H9 (cell line): ENCODE data around the gene TUBB2B. TPM values are rescaled to one million over a fixed set of nuclear protein-coding genes. Genes with fewer than 3 reads are reported as not detected.

Experiments used
- DNase-seq: peaks from one replicate; pipeline ENCODE4 v3.0.0-alpha.2; 2017
- H2AFZ ChIP-seq: one replicate; pipeline ENCODE4 v1.6.1; 2013; ENCODE audit warnings: mild to moderate bottlenecking, low read length, control low read depth, moderate library complexity
- H2AK5ac ChIP-seq: 2 replicates; pipeline ENCODE4 v1.6.1; 2013; ENCODE audit warnings: low read length, control low read depth, mixed read lengths; ENCODE audit not compliant: insufficient read length
- H2BK120ac ChIP-seq: one replicate; pipeline ENCODE4 v1.6.1; 2013; ENCODE audit warnings: low read depth, mild to moderate bottlenecking, low read length, control low read depth, inconsistent platforms; ENCODE audit not compliant: poor library complexity, severe bottlenecking
- H2BK12ac ChIP-seq: 2 replicates; pipeline ENCODE4 v1.6.1; 2013; ENCODE audit warnings: low read length, control low read depth, mixed read lengths, low read depth; ENCODE audit not compliant: insufficient read length
- H2BK15ac ChIP-seq: 2 replicates; pipeline ENCODE4 v1.6.1; 2013; ENCODE audit warnings: low read depth, low read length, control low read depth
- H2BK20ac ChIP-seq: one replicate; pipeline ENCODE4 v1.6.1; 2013; ENCODE audit warnings: low read depth, mild to moderate bottlenecking, low read length, control low read depth, inconsistent platforms; ENCODE audit not compliant: poor library complexity, severe bottlenecking
- H2BK5ac ChIP-seq: 2 replicates; pipeline ENCODE4 v1.6.1; 2013; ENCODE audit warnings: low read length, control low read depth, mixed read lengths; ENCODE audit not compliant: insufficient read length
- H3K14ac ChIP-seq: 2 replicates; pipeline ENCODE4 v1.6.1; 2013; ENCODE audit warnings: low read length, control low read depth; ENCODE audit not compliant: insufficient read depth
- H3K18ac ChIP-seq: 2 replicates; pipeline ENCODE4 v1.6.1; 2013; ENCODE audit warnings: low read depth, mild to moderate bottlenecking, mixed read lengths, low read length, control low read depth; ENCODE audit not compliant: insufficient read length
- H3K23ac ChIP-seq: 2 replicates; pipeline ENCODE4 v1.6.1; 2013; ENCODE audit warnings: low read length, control low read depth, mixed read lengths, low read depth; ENCODE audit not compliant: insufficient read length
- H3K23me2 ChIP-seq: 2 replicates; pipeline ENCODE4 v1.6.1; 2013; ENCODE audit warnings: low read depth, mild to moderate bottlenecking, mixed read lengths, low read length, control low read depth; ENCODE audit not compliant: insufficient read length, poor library complexity, severe bottlenecking
- H3K27ac ChIP-seq: 2 replicates; pipeline ENCODE4 v1.5.1; 2013; ENCODE audit warnings: low read length, control low read depth, mixed read lengths, low read depth; ENCODE audit not compliant: insufficient read length
- H3K27me3 ChIP-seq: 2 replicates; pipeline ENCODE4 v1.6.1; 2013; ENCODE audit warnings: low read length, control low read depth, inconsistent platforms; ENCODE audit not compliant: insufficient read depth
- H3K4ac ChIP-seq: 2 replicates; pipeline ENCODE4 v1.6.1; 2013; ENCODE audit warnings: low read depth, mild to moderate bottlenecking, control low read depth, inconsistent platforms, low read length, moderate library complexity
- H3K4me1 ChIP-seq: 2 replicates; pipeline ENCODE4 v1.6.1; 2013; ENCODE audit warnings: low read length, control low read depth, inconsistent platforms; ENCODE audit not compliant: insufficient read depth
- H3K4me2 ChIP-seq: 2 replicates; pipeline ENCODE4 v1.6.1; 2013; ENCODE audit warnings: low read length, control low read depth, mixed read lengths; ENCODE audit not compliant: insufficient read length, insufficient read depth
- H3K56ac ChIP-seq: 2 replicates; pipeline ENCODE4 v1.6.1; 2013; ENCODE audit warnings: low read depth, mild to moderate bottlenecking, mixed read lengths, low read length, control low read depth; ENCODE audit not compliant: insufficient read length
- H3K79me1 ChIP-seq: 2 replicates; pipeline ENCODE4 v1.6.1; 2013; ENCODE audit warnings: low read depth, mild to moderate bottlenecking, moderate library complexity, low read length, control low read depth, inconsistent platforms; ENCODE audit not compliant: insufficient read depth, poor library complexity, severe bottlenecking
- H3K79me2 ChIP-seq: 2 replicates; pipeline ENCODE4 v1.6.1; 2013; ENCODE audit warnings: low read length, control low read depth, inconsistent platforms; ENCODE audit not compliant: insufficient read depth
- H3K9ac ChIP-seq: 2 replicates; pipeline ENCODE4 v1.6.1; 2013; ENCODE audit warnings: low read length, control low read depth, mixed read lengths; ENCODE audit not compliant: insufficient read length; ENCODE audit errors: extremely low read depth
- H3K9me3 ChIP-seq: one replicate; pipeline ENCODE4 v1.6.1; 2013; ENCODE audit warnings: low read depth, low read length, inconsistent platforms; ENCODE audit not compliant: control insufficient read depth
- H3T11ph ChIP-seq: one replicate; pipeline ENCODE4 v1.6.1; 2013; ENCODE audit warnings: mild to moderate bottlenecking, low read length, control low read depth, inconsistent platforms
- H4K20me1 ChIP-seq: one replicate; pipeline ENCODE4 v1.6.1; 2013; ENCODE audit not compliant: control insufficient read depth, insufficient read length, insufficient read depth
- H4K5ac ChIP-seq: 2 replicates; pipeline ENCODE4 v1.6.1; 2013; ENCODE audit warnings: low read depth, mild to moderate bottlenecking, mixed read lengths, low read length, control low read depth; ENCODE audit not compliant: insufficient read length
- H4K8ac ChIP-seq: replicated peaks from 2 replicates; pipeline ENCODE4 v1.6.1; 2013; ENCODE audit warnings: low read length, control low read depth, mixed read lengths, low read depth; ENCODE audit not compliant: insufficient read length
- H4K91ac ChIP-seq: 2 replicates; pipeline ENCODE4 v1.6.1; 2013; ENCODE audit warnings: low read depth, mild to moderate bottlenecking, moderate library complexity, mixed read lengths, low read length, control low read depth; ENCODE audit not compliant: insufficient read length
- H3K27ac Mint-ChIP-seq, 3 experiments: 2 replicates in 2 of 3; 3 replicates in 1 of 3; pipeline ENCODE4 v1.8.0; 2020 to 2021; ENCODE audit warnings: mixed read lengths in 3 of 3, mild to moderate bottlenecking in 1 of 3, moderate library complexity in 1 of 3
- H3K27me3 Mint-ChIP-seq: 2 replicates; pipeline ENCODE4 v1.8.0; 2021; ENCODE audit warnings: low read depth, mild to moderate bottlenecking, moderate library complexity, mixed read lengths
- H3K36me3 Mint-ChIP-seq, 3 experiments: 2 replicates in 2 of 3; 3 replicates in 1 of 3; pipeline ENCODE4 v1.8.0; 2020 to 2021; ENCODE audit warnings: low read depth in 3 of 3, mixed read lengths in 3 of 3; ENCODE audit not compliant: insufficient read depth in 1 of 3
- H3K4me1 Mint-ChIP-seq, 2 experiments: 2 replicates each; pipeline ENCODE4 v1.8.0; 2020; ENCODE audit warnings: mixed read lengths in 2 of 2
- H3K4me3 Mint-ChIP-seq, 2 experiments: 2 replicates in 1 of 2; 3 replicates in 1 of 2; pipeline ENCODE4 v1.8.0; 2020 to 2021; ENCODE audit warnings: mild to moderate bottlenecking in 2 of 2, mixed read lengths in 2 of 2, moderate library complexity in 1 of 2
- H3K9me3 Mint-ChIP-seq, 2 experiments: 2 replicates in 1 of 2; 3 replicates in 1 of 2; pipeline ENCODE4 v1.8.0; 2020; ENCODE audit warnings: mild to moderate bottlenecking in 2 of 2, mixed read lengths in 2 of 2, moderate library complexity in 1 of 2
- WGBS: extraction: QIAGEN DNeasy Blood & Tissue Kit; methylation state at CpG from one replicate; pipeline ENCODE4 v1.1.7; 2013; ENCODE audit warnings: missing lambda C conversion rate, low lambda C conversion rate, mixed read lengths; ENCODE audit not compliant: insufficient read length; ENCODE audit errors: extremely low coverage; 5-methylcytosine and 5-hydroxymethylcytosine counted together
- total RNA-seq: library from RNA; stranded (reverse); gene quantifications from 2 replicates; pipeline ENCODE4 v1.2.1, GENCODE V29; 2021
- TF ChIP-seq, protein P1 (sequence below): fragments of 200-600 bp; sonication (generic); conservative IDR thresholded peaks from 3 replicates; pipeline ENCODE4 v1.8.0; 2021; ENCODE audit warnings: antibody characterized with exemption, mild to moderate bottlenecking

TUBB2B gene
- total RNA-seq, 1 experiment from 2014 or later, result 320 TPM

DNA sequence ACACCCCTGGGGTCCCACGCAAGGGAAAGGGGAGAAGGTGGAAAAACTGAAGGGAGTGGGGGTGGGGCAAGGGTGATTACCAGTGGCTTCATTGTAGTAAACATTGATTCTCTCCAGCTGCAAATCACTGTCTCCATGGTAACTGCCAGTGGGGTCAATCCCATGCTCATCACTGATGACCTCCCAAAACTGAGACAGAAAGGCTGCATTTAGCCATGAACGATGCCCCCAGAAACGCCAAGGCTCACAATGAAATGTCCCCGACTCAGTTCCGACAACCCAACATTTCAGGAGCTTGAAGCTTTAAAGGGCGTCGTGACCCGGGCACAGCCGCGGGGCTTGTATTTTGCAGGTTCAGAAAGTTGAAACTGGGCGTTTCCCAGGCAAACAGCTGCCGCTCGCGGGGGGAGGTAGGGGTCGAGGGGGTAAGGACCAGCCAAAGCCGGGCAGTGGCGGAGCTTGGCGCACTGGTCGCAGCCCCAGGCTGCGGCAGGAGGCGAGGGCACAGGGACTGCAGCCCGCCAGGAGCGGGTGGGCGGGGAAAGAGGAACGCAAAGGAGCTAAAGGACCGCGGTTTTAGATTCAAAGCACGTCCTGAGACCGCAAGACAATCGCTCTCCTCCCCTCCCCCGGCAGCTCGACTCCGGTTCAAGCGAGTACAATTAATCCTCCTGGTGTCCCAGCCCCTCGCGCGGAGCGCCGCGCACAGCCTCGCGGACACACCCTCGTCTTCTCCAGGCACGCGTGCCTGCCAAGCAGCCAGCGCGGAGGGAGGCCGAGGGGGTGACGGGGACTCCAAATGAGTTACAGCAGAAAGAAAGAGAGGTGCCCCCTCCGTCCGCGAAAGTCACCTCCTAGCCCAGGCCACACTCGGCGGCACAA is 731 bp downstream of the TUBB2B start:
- Histone ChIP-seq H3K56ac (no peak overlapping the region), H3T11ph (no peak overlapping the region), H3K79me2 (peaks cover 18% of the 10 kb centered on the region), H3K23ac (no peak overlapping the region), H3K9me3 (no peaks in the 10 kb centered on the region), H2BK15ac (no peak overlapping the region), H2BK120ac (no peak overlapping the region), H2BK12ac (no peak overlapping the region), H3K4ac (no peak overlapping the region), H3K4me2 (peak overlapping the region; percentile 87), H2AK5ac (no peak overlapping the region), H3K27ac (no peak overlapping the region), H4K91ac (no peak overlapping the region), H4K8ac (no peak overlapping the region), H3K23me2 (peaks cover 40% of the 10 kb centered on the region), H4K5ac (no peak overlapping the region), H3K9ac (peak overlapping the region; percentile 88), H3K4me1 (no peaks in the 10 kb centered on the region; the same call in 1 of the 2 replicates), H3K27me3 (no peaks in the 10 kb centered on the region; the same call in 1 of the 2 replicates), H3K79me1 (peaks cover 4% of the 10 kb centered on the region), H4K20me1 (no peaks in the 10 kb centered on the region), H2BK20ac (no peak overlapping the region), H3K18ac (peak overlapping the region; percentile 60), H2AFZ (no peak overlapping the region), H3K14ac (peak overlapping the region; percentile 81), H2BK5ac (no peak overlapping the region)
- DNase-seq, result no peak
- WGBS, result no CpG with 5 or more reads among the region's 54 CpGs
- Mint-ChIP-seq H3K4me3 (peak overlapping the region; percentile 91 to 92), H3K9me3 (peaks cover 6 to 8% of the 10 kb centered on the region in 2 experiments; a peak in 4 of 5 replicates), H3K27ac (peak overlapping the region in 2 of 3 experiments; percentile 87 to 94; a peak in 3 of 7 replicates), H3K4me1 (peaks cover 36 to 40% of the 10 kb centered on the region in 2 experiments), H3K36me3 (peaks cover 19 to 31% (median 28%) of the 10 kb centered on the region in 3 experiments), H3K27me3 (peaks cover 26% of the 10 kb centered on the region)
- TF ChIP-seq, protein P1, sequence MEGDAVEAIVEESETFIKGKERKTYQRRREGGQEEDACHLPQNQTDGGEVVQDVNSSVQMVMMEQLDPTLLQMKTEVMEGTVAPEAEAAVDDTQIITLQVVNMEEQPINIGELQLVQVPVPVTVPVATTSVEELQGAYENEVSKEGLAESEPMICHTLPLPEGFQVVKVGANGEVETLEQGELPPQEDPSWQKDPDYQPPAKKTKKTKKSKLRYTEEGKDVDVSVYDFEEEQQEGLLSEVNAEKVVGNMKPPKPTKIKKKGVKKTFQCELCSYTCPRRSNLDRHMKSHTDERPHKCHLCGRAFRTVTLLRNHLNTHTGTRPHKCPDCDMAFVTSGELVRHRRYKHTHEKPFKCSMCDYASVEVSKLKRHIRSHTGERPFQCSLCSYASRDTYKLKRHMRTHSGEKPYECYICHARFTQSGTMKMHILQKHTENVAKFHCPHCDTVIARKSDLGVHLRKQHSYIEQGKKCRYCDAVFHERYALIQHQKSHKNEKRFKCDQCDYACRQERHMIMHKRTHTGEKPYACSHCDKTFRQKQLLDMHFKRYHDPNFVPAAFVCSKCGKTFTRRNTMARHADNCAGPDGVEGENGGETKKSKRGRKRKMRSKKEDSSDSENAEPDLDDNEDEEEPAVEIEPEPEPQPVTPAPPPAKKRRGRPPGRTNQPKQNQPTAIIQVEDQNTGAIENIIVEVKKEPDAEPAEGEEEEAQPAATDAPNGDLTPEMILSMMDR, result no peak
